ENCODE measurements around the gene KATNAL2. TPM values are rescaled to one million over a fixed set of nuclear protein-coding genes. Genes with fewer than 3 reads are reported as not detected.

Gene KATNAL2
- total and polyA plus RNA-seq, 2 donors from 2014 or later: 6.9 to 13.4 TPM

DNA sequence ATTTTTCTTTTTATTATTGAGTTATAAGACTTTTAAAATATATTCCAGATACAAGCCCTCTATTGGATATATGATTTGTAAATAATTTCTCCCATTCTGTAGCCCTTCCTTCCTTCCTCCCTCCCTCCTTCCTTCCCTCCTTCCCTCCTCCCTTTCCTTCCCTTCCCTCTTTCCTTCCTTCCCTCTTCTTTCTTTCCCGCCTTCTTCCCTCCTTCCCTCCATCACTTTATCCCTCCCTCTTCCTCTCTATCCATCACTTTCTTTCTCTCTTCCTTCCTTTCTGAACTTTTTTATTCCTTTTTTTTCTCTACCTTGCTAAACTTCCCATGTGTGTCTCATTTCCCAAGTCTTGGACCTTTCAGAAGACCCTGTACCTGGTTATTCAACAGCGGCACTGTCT lies 163.5 kb downstream of the KATNAL2 start:
- no peak for TF ChIP-seq CTCF (IDR thresholded peaks at IDR 0.05; ENCODE audit: borderline replicate concordance, extremely low read depth, insufficient read depth)
- intact Hi-C loops (cut with DNase I): no loop called here
- Histone ChIP-seq H3K4me3 (ENCODE audit: low read length in 3 of 3) (no peak overlapping the region), H3K9ac (ENCODE audit: low read length in 3 of 3) (no peak overlapping the region), H3K27ac (ENCODE audit: low read depth in 2 of 2, low read length in 2 of 2) (no peak overlapping the region), H3K4me1 (ENCODE audit: control insufficient read depth in 2 of 3, insufficient read depth in 2 of 3, low read depth in 1 of 3, low read length in 3 of 3) (no peaks in the 10 kb centered on the region), H3K27me3 (ENCODE audit: control insufficient read depth, insufficient read depth, low read length) (no peaks in the 10 kb centered on the region), H3K36me3 (ENCODE audit: control insufficient read depth in 2 of 3, insufficient read depth in 3 of 3, low read length in 3 of 3) (peaks cover 0 to 5% (median 3%) of the 10 kb centered on the region in 3 donors), H3K9me3 (ENCODE audit: control insufficient read depth in 2 of 3, insufficient read depth in 1 of 3, low read length in 3 of 3) (no peaks in the 10 kb centered on the region)
- FAIRE-seq (no peak), DNase-seq (no peak)

GRCh38 chr18:47081578-47081977 lies 164.2 kb downstream of the KATNAL2 start:
- Histone ChIP-seq H3K27ac (ENCODE audit: low read depth in 2 of 2, low read length in 2 of 2) (no peak overlapping the region), H3K9me3 (ENCODE audit: control insufficient read depth in 2 of 3, insufficient read depth in 1 of 3, low read length in 3 of 3) (no peaks in the 10 kb centered on the region), H3K27me3 (ENCODE audit: control insufficient read depth, insufficient read depth, low read length) (no peaks in the 10 kb centered on the region), H3K4me3 (ENCODE audit: low read length in 3 of 3) (no peak overlapping the region), H3K4me1 (ENCODE audit: control insufficient read depth in 2 of 3, insufficient read depth in 2 of 3, low read depth in 1 of 3, low read length in 3 of 3) (no peaks in the 10 kb centered on the region), H3K9ac (ENCODE audit: low read length in 3 of 3) (no peak overlapping the region), H3K36me3 (ENCODE audit: control insufficient read depth in 2 of 3, insufficient read depth in 3 of 3, low read length in 3 of 3) (peaks cover 0 to 5% (median 3%) of the 10 kb centered on the region in 3 donors)
- no peak for TF ChIP-seq CTCF (IDR thresholded peaks at IDR 0.05; ENCODE audit: borderline replicate concordance, extremely low read depth, insufficient read depth)
- no peak for DNase-seq
- intact Hi-C loops (cut with DNase I): no loop called here
- FAIRE-seq: no peak

DNA sequence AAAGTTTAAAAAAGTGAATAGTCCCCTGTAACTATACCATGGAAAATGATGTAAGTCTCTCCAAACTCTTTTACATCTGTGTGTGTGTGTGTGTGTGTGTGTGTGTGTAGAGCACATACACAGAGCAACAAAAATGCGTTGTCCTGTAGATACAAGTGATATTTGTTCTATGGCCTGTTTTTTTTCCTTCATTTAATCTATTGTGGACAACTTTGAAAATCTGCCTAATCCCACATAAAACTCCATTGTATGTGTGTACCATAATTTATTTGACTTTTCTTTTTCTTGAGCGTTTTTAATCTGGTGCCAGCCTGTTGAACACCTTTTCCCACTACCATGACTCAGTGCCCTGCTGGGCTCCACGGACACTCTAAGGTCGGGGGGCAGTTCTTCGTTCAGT lies 170.3 kb downstream of the KATNAL2 start:
- intact Hi-C loops (cut with DNase I): no loop called here
- DNase-seq (no peak), FAIRE-seq (no peak)

More for the DNA sequence above, 170.3 kb downstream of the KATNAL2 start:
- no peak for TF ChIP-seq CTCF (IDR thresholded peaks at IDR 0.05; ENCODE audit: borderline replicate concordance, extremely low read depth, insufficient read depth)
- H3K4me1 ChIP-seq (ENCODE audit: control insufficient read depth in 2 of 3, insufficient read depth in 2 of 3, low read depth in 1 of 3, low read length in 3 of 3): no peaks in the 10 kb centered on the region
- H3K36me3 ChIP-seq (ENCODE audit: control insufficient read depth in 2 of 3, insufficient read depth in 3 of 3, low read length in 3 of 3): no peaks in the 10 kb centered on the region
- H3K27me3 ChIP-seq (ENCODE audit: control insufficient read depth, insufficient read depth, low read length): no peaks in the 10 kb centered on the region
- no peaks in the 10 kb centered on the region for H3K9me3 ChIP-seq (ENCODE audit: control insufficient read depth in 2 of 3, insufficient read depth in 1 of 3, low read length in 3 of 3)
- H3K9ac ChIP-seq (ENCODE audit: low read length in 3 of 3): no peak overlapping the region
- no peak overlapping the region for H3K27ac ChIP-seq (ENCODE audit: low read depth in 2 of 2, low read length in 2 of 2)
- no peak overlapping the region for H3K4me3 ChIP-seq (ENCODE audit: low read length in 3 of 3)
